Thyroid gland (tissue), 4 donors: Measurements from ENCODE around the gene KAZALD1. TPM values are rescaled to one million over a fixed set of nuclear protein-coding genes. Genes with fewer than 3 reads are reported as not detected.

Experiments
- DNase-seq, 2 donors: peaks; one replicate each; pipeline ENCODE4 v3.0.0-alpha.2; 2019
- H3K27ac ChIP-seq, 3 donors: fragments of 200-600 bp; sonication (generic); 1 replicate in 2 of 3; 2 replicates in 1 of 3; pipeline ENCODE4 v1.5.1; 2016 to 2019; ENCODE audit warnings: mild to moderate bottlenecking in 1 of 3, moderate library complexity in 1 of 3
- H3K27me3 ChIP-seq: fragments of 200-600 bp; sonication (generic); one replicate; pipeline ENCODE4 v1.5.1; 2019
- H3K36me3 ChIP-seq, 2 donors: fragments of 200-600 bp; sonication (generic); one replicate each; pipeline ENCODE4 v1.5.1; 2016 to 2019
- H3K4me1 ChIP-seq, 2 donors: fragments of 200-600 bp; sonication (generic); one replicate each; pipeline ENCODE4 v1.5.1; 2017 to 2019
- H3K4me3 ChIP-seq, 3 donors: fragments of 200-600 bp; sonication (generic); replicated peaks in 1 of 3; 1 replicate in 2 of 3; 2 replicates in 1 of 3; pipeline ENCODE4 v1.5.1; 2016; ENCODE audit warnings: mild to moderate bottlenecking in 1 of 3
- H3K9me3 ChIP-seq: fragments of 200-600 bp; sonication (generic); one replicate; pipeline ENCODE4 v1.5.1; 2017
- CTCF ChIP-seq, 6 experiments: fragments of 200-600 bp in 3 of 6; fragments of 450-650 bp in 3 of 6; sonication (generic) in 3 of 6; IDR thresholded peaks; one replicate each; pipeline ENCODE4 v1.5.1; 2016 to 2019; ENCODE audit warnings: antibody characterized with exemption in 6 of 6, mild to moderate bottlenecking in 2 of 6, inconsistent platforms in 1 of 6, moderate library complexity in 1 of 6
- POLR2A ChIP-seq, 2 donors: fragments of 450-650 bp; IDR thresholded peaks; one replicate each; pipeline ENCODE4 v1.6.1; 2017; ENCODE audit warnings: antibody characterized with exemption in 2 of 2, mild to moderate bottlenecking in 2 of 2, moderate library complexity in 1 of 2
- WGBS, 2 donors: methylation state at CpG; one replicate each; pipeline ENCODE4 v1.1.5; 2017; 5-methylcytosine and 5-hydroxymethylcytosine counted together
- intact Hi-C: fragments of 100-400 bp; cut with DNase I; formaldehyde crosslinking; loops from one replicate; pipeline ENCODE4 v1.15.1; 2023
- total RNA-seq, 4 donors: library from RNA; depleted of rRNA; stranded (reverse); fragments of >200 nt; gene quantifications; one replicate each; pipeline ENCODE4 v1.2.3, GENCODE V29; 2016

The KAZALD1 gene
- total RNA-seq, 4 donors from 2014 or later: 3.1 to 9.9 (median 6.3) TPM

GRCh38 chr10:101014966-101015581 is 46.7 kb upstream of the KAZALD1 start:
- DNase-seq: no peak
- Histone ChIP-seq H3K4me1 (peaks cover 7 to 17% of the 10 kb centered on the region in 2 donors), H3K27ac (no peak overlapping the region), H3K9me3 (no peaks in the 10 kb centered on the region), H3K4me3 (no peak overlapping the region), H3K36me3 (no peaks in the 10 kb centered on the region), H3K27me3 (peaks cover 7% of the 10 kb centered on the region)
- WGBS, 2 donors: 46 to 63% methylated on average over 6 to 7 of the region's 7 CpGs
- intact Hi-C loops: no loop called here
- TF ChIP-seq POLR2A (IDR thresholded peaks at IDR 0.05) (no peak), CTCF (IDR thresholded peaks at IDR 0.05) (no peak)

- H3K4me3 ChIP-seq: no peak overlapping the region
- 80 to 83% methylated on average over 5 to 8 of the region's 8 CpGs for WGBS, 2 donors
- peaks cover 7% of the 10 kb centered on the region for H3K27me3 ChIP-seq
- no peaks in the 10 kb centered on the region for H3K9me3 ChIP-seq
- intact Hi-C loops: no loop called here
- no peak for DNase-seq
- peaks cover 7 to 17% of the 10 kb centered on the region in 2 donors for H3K4me1 ChIP-seq
- H3K36me3 ChIP-seq: no peaks in the 10 kb centered on the region
- TF ChIP-seq POLR2A (IDR thresholded peaks at IDR 0.05): no peak
- TF ChIP-seq CTCF (IDR thresholded peaks at IDR 0.05): no peak
- no peak overlapping the region for H3K27ac ChIP-seq
Observed at GRCh38 chr10:101015582-101015973, 46.2 kb upstream of the KAZALD1 start.

GRCh38 chr10:101016814-101017213 is 45.0 kb upstream of the KAZALD1 start:
- H3K4me3 ChIP-seq: no peak overlapping the region
- intact Hi-C loops: no loop called here
- H3K27me3 ChIP-seq: peaks cover 7% of the 10 kb centered on the region
- DNase-seq: no peak
- H3K27ac ChIP-seq: no peak overlapping the region
- WGBS, 2 donors: 67 to 68% methylated on average over 5 of the region's 5 CpGs
- peaks cover 7 to 17% of the 10 kb centered on the region in 2 donors for H3K4me1 ChIP-seq
- TF ChIP-seq POLR2A (IDR thresholded peaks at IDR 0.05) (no peak), CTCF (IDR thresholded peaks at IDR 0.05) (no peak)
- no peaks in the 10 kb centered on the region for H3K36me3 ChIP-seq
- no peaks in the 10 kb centered on the region for H3K9me3 ChIP-seq

- Histone ChIP-seq H3K27me3 (peaks cover 7% of the 10 kb centered on the region), H3K27ac (no peak overlapping the region), H3K4me3 (no peak overlapping the region), H3K9me3 (no peaks in the 10 kb centered on the region), H3K36me3 (no peaks in the 10 kb centered on the region), H3K4me1 (peaks cover 2 to 9% of the 10 kb centered on the region in 2 donors)
- TF ChIP-seq POLR2A (IDR thresholded peaks at IDR 0.05) (no peak), CTCF (IDR thresholded peaks at IDR 0.05) (no peak)
- intact Hi-C loops: no loop called here
- no peak for DNase-seq
- 44 to 47% methylated on average over 19 to 20 of the region's 20 CpGs for WGBS, 2 donors
Observed at GRCh38 chr10:101018118-101018599, 43.6 kb upstream of the KAZALD1 start.

- intact Hi-C loops: no loop called here
- Histone ChIP-seq H3K9me3 (no peaks in the 10 kb centered on the region), H3K36me3 (no peaks in the 10 kb centered on the region), H3K4me1 (peaks cover 0 to 7% of the 10 kb centered on the region in 2 donors), H3K27ac (no peak overlapping the region), H3K27me3 (peaks cover 7% of the 10 kb centered on the region), H3K4me3 (no peak overlapping the region)
- WGBS, 2 donors: 28 to 35% methylated on average over 7 to 23 of the region's 45 CpGs
- peak; percentile 73 to 75 for DNase-seq
- TF ChIP-seq POLR2A (IDR thresholded peaks at IDR 0.05) (no peak), CTCF (IDR thresholded peaks at IDR 0.05) (peak in 5 of 6 experiments; percentile 14 to 71 (median 53))
Observed at GRCh38 chr10:101018600-101019439, 43.0 kb upstream of the KAZALD1 start.
